NAMALWA (cell line): Measurements from ENCODE around the gene EPGN.

Experiments used
- DNase-seq: peaks from one replicate; pipeline ENCODE4 v3.0.0-alpha.2; 2015; ENCODE audit warnings: low spot score

The EPGN gene

DNA sequence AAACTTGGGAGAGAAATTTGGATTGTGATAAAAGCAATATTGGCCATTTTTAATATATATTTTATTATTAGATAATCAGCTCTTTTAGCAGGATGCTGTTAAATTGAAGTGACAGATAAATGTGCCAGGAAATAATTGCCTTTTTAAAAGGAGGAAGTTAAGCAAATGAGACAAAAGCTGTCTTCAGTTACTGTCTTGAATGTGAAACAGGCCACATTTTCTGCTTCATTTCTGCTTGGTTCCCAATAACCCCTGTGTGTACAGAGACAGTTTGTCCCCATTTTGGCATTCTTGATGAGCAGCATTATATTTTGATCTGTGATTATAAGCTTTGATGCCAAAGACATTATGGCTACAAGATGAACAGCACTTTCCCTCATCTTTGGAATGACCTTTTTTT lies 953 bp downstream of the EPGN start:
- peak; percentile 6 for DNase-seq

DNA sequence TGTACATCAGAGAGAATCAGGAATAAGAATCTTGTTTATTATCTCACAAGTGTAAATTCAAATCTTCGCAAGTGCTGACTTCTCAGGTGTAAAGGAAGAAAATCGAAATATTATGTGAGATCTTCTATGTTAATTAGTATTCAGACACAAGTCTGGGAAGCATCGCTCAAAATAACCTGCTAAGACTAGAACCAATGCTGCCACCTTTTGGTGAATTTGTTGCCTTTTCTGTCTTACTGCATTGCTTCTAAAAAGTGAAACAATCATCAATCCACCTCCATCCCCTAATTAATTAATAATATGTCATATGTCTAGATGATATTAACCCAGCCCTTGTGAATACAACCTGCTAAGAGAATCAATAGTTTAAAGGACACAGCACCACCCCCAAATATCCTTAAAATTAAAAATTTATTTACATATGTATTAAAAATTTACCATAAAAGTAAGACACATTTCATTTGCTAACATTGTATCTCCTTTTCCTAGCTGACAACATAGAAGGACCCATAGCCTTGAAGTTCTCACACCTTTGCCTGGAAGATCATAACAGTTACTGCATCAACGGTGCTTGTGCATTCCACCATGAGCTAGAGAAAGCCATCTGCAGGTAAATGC lies 3.5 kb downstream of the EPGN start:
- peak; percentile 72 for DNase-seq

DNA sequence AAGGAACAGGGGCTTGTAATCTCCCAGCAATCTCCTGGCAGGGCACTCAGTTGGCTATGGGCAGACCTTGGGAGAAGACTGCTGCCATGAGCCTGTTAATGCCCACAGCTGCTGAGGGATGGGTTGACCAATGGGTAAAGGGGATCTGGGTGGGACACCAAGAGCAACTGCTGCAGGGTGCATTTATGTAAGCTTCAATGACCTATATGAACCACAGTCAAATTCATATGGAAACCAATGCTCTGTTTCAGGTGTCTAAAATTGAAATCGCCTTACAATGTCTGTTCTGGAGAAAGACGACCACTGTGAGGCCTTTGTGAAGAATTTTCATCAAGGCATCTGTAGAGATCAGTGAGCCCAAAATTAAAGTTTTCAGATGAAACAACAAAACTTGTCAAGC lies 6.1 kb downstream of the EPGN start:
- no peak for DNase-seq

DNA sequence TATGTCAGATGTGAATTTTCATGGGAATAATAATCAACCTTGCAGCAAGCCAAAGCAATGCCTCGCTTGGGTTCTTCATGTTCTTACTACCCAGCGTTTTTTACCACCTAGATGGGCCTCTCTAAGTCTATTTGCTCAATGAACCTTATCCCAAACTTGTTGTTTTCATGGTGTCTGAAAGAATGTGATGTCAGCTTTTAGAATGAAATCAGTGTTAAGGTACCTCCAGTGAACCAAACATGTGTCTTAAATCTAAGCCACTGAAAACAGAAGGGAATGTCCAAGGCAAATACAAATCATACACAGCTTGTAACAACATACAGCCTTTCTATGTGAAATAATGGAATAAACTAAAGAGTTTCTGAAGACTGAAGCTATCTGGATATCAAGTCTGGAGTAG lies 6.7 kb downstream of the EPGN start:
- no peak for DNase-seq

DNA sequence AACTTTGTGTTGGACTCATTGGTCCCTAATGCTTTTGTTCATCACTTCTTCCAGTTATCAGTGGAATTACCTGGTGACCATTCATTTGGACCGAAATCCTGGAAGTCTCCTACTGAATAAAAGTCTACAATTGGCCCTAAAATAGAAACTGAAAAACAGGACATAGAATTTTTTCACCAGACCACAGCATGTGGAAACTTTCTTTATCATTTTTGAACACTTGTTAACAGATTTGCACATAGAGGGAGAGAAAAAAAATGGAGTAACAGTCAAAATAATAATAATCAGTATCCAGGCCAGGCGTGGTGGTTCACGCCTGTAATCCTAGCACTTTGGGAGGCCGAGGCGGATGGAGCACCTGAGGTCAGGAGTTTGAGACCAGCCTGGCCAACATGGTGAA lies 7.1 kb downstream of the EPGN start:
- DNase-seq = no peak

DNA sequence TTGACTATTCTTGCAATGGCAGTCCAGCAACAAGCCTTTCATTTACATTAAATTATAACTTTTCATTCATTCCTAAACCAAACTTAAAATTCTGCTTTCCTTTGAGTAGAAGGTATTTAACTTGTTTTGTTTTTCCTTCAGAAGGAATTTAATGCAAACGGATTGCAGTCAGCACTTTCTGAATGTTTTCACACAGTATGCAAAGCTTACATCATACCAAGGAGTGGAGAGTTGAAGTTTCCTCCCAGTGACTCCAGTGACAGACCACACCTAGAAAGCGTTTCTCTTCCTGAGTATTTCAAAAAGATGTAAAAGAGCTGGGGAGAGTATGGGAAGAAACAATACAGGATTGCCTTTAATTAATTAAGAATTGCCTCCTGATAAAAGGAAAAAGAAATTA lies 8.1 kb downstream of the EPGN start:
- no peak for DNase-seq

DNA sequence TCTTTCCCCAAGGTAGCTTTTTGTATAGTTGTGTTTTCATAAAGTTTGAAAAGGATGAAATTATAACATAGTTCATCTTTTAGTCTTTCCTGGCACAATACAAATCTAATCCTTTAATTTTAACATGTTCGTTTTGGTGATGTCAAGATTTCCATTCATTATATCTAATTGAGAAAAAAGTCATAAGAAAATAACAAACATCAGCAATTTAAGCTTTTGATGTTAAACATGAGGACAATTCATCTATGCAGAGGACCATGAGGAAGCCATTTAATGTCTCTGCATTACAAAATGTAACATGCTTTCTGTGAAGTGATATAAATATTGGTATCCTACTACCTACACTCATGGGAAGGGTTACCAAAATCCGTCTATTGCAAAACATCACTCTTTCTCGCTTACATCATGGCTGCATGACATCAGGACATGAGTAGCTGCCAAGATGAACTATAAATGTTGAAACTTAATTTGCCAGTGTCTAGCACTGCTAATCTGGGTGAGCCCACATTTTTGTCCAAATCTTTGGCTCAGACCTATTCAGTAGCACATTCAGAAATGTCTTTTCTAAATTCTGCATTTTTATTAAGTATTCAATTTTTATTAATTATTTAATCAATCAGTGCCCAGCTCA lies 9.5 kb downstream of the EPGN start:
- DNase-seq = no peak

DNA sequence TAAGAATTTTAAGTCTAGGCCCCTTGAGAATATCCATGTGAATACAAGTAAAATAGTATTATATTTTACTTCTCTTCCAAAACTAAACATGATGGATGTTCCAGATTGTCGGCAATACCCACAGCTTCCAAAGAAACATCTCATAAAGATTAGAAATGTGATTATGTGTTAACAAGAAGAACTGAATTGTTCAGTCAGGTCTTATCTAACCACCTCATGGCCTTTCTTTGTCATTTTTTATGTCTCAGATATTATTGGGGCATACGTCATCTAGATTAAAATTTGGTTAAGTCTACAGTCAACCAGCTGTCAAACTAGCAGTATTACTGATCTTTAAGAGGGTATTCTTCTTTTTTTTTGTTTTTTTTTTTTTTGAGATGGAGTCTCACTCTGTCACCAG lies 10.0 kb downstream of the EPGN start:
- DNase-seq = no peak

DNA sequence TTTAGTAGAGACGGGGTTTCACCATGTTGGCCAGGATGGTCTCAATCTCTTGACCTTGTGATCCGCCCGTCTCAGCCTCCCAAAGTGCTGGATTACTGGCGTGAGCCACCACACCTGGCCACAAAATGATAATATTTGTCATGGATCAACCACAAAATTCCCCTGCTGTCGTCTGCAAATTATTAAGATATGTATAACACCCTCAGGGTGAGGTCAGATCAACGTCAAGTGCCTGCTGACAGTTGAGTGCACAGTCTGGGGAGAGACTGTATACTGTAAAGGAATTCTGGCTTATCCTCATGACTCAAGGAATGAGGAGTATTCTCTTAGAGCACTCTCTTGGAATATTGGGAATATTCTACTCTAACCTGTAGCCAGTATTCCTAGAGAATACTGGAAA lies 11.2 kb downstream of the EPGN start:
- DNase-seq = no peak

DNA sequence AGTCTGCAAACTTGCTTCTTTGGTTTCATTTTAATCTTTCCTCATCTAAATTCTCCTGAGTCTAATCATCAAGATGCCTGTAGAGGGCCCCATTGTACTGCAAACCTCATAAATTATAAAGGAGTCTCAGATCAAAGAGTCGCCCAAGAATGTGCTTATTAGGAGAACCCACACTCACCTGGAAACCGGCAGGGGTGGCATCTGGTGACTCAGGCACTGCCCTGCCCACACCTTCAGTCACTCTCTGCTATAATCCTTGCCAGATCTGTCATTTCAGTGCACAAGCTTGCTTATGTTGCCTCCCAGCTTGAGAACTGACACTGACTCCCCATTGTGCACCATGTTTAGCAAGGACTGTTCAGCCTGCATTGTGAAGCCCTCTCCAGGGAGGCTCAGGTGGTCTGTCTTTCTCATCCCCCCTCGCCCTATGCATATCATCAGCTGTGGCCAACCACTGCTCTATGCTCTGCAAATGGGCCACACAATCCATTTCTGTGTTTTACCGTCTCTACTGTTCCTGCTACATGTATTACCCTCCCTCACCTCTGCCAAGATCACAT lies 12.4 kb downstream of the EPGN start:
- DNase-seq = peak; percentile 76

DNA sequence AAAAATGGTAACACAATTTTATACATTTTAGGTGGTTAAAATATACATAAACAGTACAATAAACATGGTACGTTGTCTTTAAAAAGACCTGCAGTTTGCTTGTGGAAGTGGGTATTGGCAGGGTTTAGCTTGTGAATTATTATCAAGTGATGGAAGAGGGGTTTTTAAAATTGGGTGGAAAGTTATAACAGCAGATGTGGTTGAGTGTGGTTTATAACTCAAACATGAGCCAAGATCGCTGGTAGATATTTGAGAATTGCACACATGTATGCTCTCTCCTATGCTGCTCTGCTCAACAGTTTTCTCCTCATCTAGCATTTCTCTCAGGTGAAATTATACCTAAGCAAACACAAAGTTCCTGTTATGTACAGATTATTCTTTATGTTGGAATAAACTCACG lies 14.0 kb downstream of the EPGN start:
- no peak for DNase-seq

DNA sequence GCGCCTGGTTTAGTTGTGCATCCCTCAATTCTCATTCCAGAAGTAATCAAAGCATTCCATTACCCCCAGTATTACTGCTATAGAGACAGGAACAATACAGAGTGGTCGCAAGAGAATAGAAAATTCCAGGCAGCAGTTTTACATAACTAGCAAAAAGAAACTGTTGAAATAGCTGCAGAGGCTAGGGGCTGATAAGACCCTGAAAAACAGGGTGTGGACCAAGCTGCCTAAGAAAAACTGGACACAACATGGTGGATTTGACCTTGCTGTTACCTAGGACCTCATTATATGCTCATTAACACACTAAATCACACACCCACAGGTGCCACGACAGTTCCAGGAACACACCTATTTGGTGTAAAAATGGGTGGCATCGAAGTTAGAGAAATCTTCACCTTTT lies 15.4 kb downstream of the EPGN start:
- no peak for DNase-seq

DNA sequence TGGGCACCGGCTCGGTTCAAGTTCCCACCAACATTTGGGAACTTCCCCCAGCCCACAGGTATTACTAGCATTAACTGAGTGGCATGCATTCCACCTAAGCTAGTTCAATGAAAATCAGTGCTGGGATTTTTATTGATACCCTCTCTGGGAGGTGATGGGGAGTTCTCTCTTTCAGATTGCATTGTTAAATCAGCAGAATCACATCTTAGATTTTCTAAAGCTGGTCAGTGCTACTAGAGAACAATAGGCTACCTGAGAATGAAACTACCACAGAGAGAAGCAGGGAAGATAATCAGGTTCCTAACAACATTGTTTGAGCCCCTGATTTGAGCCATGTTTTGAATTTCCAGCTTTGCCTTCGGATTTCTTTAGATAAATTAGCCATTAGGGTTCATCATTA lies 16.0 kb downstream of the EPGN start:
- DNase-seq = no peak

DNA sequence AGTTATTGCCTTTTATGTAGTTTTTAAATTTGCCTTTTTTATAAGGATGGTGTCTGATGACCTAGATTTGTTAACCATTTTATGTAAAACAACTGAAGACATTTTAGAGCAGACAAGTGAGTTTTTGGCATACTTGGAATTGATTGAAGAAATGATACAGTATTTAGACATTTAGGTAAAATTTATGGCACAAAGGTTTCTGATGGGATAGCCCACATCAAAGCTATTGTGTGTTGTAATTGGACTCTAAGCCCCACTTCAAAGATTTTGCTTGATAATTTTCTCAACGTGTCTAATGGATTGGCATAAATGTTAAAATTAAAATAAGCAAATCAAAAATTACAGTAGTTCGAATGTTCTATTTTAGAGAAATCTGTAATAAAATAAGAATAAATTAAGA lies 17.6 kb downstream of the EPGN start:
- DNase-seq = no peak

DNA sequence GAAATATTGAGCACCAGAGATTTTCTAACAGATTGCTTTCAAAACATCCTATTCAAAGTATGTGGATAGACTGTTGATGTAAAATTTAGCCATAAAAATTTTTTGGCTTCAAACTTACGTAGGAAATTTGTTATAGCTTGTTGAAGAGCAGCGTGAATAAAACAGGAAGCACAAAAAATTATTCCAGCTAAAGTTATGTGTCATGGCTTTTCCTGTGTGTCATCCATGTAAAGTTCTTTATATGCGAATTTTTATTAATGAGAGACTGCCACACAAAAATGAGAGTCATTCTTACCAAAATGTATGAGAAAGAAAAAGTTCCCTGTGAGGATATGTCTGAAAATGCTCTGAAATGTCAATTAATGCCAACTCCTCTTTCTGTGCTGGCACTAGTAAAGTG lies 19.5 kb downstream of the EPGN start:
- no peak for DNase-seq

DNA sequence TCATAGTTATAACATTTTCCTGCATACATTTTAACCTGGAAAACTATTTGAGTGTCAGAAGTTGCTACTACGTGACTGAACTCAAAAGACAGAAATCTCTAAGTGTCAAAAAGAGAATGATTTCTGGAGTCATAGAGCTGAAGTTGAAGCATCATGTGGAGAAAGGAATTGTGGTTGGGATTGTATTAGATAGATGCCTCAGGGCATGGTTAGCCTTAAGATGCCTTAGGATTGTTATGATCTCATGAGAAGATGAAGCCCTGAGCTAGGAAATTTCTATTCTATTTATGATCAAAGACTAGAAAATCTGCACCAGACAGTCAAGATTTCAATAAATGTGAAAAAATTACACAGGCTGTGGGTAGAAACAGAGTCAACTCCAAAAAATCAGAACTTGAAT lies 20.2 kb downstream of the EPGN start:
- DNase-seq = no peak

DNA sequence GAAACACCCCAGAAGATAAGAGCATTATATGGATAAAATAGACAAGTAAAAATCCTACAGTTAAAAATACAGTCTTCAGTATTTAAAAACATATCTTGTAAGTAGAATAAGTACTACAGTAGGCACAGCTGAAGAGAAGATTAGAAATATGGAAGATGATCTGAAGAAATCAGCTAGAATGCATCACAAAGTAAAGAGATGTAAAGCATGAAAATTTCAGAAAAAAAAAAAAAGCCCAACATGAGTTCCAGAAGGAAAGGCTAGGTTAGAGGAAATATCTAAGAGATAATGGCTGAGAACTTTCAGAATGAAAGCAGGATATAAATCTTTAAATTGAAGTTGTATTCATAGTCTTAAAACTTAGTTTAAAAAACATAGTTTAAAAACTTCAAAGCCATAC lies 21.0 kb downstream of the EPGN start:
- no peak for DNase-seq

DNA sequence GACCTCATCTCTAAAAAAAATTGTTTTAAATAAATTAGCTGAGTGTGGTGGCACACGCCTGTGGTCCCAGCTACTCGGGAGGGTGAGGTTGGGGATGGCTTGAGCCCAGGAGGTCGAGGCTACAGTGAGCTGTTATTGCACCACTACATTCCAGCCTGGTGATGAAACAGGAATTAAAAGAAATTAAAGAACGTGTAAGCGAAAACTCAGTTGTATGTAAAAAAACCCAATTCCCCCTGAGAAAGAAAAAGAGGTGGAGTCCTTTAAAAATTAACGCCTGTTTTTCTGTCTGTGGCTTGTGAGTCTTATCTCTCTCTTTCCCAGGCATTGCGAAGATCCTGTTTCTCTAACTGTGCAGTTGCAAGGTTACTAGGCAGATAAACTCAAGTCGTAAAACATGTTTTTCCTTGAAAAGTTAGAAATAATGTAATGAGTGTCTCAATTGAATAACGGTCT lies 22.1 kb downstream of the EPGN start:
- DNase-seq = no peak

DNA sequence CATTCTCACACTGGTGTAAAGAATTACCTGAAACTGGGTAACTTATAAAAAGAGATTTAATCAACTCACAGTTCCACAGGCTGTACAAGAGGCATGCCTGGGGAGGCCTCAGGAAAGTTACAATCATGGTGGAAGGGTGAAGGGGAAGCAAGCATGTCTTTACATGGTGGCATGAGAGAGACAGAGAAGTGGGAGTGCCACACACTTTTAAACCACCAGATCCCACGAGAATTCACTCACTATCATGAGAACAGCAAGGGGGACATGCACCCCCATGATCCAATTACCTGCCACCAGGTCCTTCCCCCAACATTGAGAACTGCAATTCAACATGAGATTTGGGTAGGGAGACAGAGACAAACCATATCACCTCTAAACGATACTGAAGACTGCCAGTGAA lies 23.0 kb downstream of the EPGN start:
- DNase-seq = no peak

DNA sequence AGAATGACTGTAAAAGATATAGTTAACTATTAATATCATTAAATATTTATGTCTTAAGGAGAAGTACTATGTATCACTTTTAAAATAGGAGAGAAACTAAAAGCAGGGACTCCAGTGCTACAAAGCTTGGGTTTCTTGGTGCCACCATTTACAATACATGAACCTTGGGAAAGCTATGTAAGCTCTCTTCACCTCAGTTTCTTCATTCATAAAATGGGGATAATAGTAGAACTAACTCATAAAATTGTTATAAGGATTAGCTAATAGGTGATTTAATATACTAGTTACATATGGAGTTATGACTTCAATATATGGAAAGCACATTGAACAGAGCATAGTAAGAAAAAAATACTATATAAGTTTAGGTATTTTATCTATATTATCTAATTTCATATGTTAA lies 23.7 kb downstream of the EPGN start:
- DNase-seq = no peak

DNA sequence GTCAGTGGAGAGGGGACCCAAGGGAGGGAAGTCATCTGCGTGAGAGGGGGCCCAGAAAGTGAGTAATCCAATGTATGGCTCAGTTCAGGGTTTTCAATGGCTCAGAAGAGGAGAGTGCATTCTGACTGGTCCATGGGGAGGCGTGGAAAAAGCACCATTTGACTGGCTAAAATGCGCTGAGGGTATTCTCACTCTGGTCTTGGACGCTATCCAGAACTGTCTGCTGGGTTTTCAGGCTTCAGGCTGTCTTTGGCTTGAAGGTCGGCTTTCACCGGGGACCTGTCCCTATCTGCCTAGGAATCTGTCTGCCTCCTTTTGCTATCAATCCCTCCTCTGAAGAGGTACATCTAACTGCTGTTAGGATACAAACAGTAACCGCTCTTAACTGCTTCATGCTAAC lies 26.4 kb downstream of the EPGN start:
- DNase-seq = no peak

DNA sequence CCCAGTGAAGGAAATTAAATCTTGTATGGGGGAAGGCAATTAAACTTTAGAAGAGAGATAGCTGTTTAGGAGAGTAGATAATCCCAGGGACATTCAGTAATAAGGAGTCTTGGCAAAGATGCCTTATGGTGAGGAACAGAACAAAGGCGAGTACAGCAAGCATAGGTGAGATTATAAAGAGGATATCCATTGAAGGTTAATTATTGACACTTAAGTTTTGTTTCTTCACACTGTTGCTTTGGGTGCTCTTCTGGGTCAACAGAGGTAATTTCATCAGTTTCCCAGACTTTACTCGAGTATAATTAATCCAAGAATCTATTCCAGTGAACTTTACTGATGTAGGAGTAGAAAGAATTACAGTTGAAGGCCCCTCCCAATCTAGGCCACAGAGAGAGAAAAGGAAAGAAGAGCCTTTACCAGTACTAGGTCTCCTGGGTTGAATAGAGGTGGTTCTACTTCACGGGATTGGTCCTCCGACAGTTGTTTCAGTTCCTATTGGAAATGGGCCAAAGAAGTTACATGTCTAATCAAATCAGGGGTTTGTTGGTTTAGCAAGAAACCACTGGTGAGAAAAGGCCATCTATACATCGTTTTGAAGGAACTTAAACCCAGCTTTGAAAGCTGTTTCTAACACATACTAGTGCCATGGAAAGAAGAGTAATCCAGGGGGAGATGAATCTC lies 27.2 kb downstream of the EPGN start:
- no peak for DNase-seq

DNA sequence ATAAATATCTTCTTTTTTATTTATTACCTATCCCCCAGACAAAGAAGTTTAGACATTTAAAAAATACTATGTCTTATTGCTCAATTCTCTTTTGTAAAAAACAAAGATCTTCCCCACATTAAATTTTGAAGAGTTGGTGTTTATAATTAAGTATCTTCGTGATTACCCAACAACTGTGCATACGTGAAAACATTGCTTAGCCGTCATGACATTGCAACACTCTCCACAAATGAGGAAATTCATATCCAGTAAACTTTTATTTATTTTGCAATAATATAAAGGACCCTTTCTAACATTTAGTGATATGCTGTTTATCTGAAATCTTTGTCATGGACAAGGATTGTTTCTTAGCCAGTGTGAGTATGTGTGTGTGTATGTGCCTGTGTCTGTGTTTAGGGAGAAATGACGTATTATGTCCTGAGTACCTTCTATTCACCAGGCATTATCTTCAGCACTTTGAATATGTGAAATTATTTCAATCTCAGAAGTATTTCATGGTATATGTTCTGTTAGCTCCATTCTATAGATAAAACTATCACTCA lies 30.6 kb downstream of the EPGN start:
- DNase-seq = no peak
